Measurements from ENCODE around the gene DNTTIP2. TPM values are rescaled to one million over a fixed set of nuclear protein-coding genes. Genes with fewer than 3 reads are reported as not detected.

DNTTIP2 gene
- total RNA-seq, 1 experiment from 2014 or later: 39.9 TPM

GRCh38 chr1:93906480-93906879 lies 27.5 kb upstream of the DNTTIP2 start:
- no peak for DNase-seq
- H3K4me3 ChIP-seq (ENCODE audit: low read depth, low read length): no peak overlapping the region
- Mint-ChIP-seq H3K4me3 (ENCODE audit: unreplicated experiment) (no peak overlapping the region), H3K27me3 (ENCODE audit: insufficient read depth, unreplicated experiment) (no peaks in the 10 kb centered on the region), H3K9me3 (ENCODE audit: unreplicated experiment) (no peaks in the 10 kb centered on the region), H3K36me3 (ENCODE audit: insufficient read depth, unreplicated experiment) (no peaks in the 10 kb centered on the region), H3K27ac (ENCODE audit: unreplicated experiment) (no peak overlapping the region), H3K4me1 (ENCODE audit: low read depth, unreplicated experiment) (no peaks in the 10 kb centered on the region)
- H3K36me3 ChIP-seq (ENCODE audit: control insufficient read depth, insufficient read depth, low read length): no peaks in the 10 kb centered on the region
- CTCF ChIA-PET: no interaction called here
- no peaks in the 10 kb centered on the region for H3K4me1 ChIP-seq
- no peaks in the 10 kb centered on the region for H3K27me3 ChIP-seq (replicated peaks; ENCODE audit: control insufficient read depth, insufficient read depth, low read length)
- H3K9me3 ChIP-seq: no peaks in the 10 kb centered on the region
- no TSS peak for BruUV-seq (replicated peaks)
- POLR2A ChIA-PET: no interaction called here
- TF ChIP-seq CTCF (IDR thresholded peaks at IDR 0.05; ENCODE audit: insufficient read depth in 1 of 2, low read depth in 1 of 2, low read length in 1 of 2, severe bottlenecking in 1 of 2, unreplicated experiment in 1 of 2): no peak
- intact Hi-C loops (cut with micrococcal nuclease; ENCODE audit: unreplicated experiment): loop anchor here (2.0 kb wide), 1 partner anchor 60 kb away; no protein-coding TSS in a partner anchor

- no peaks in the 10 kb centered on the region for H3K27me3 ChIP-seq (replicated peaks; ENCODE audit: control insufficient read depth, insufficient read depth, low read length)
- ChIA-PET POLR2A (no interaction called here), CTCF (no interaction called here)
- no peaks in the 10 kb centered on the region for H3K27me3 Mint-ChIP-seq (ENCODE audit: insufficient read depth, unreplicated experiment)
- H3K9me3 ChIP-seq: no peaks in the 10 kb centered on the region
- no peaks in the 10 kb centered on the region for H3K4me1 ChIP-seq
- H3K9me3 Mint-ChIP-seq (ENCODE audit: unreplicated experiment): no peaks in the 10 kb centered on the region
- no peak for DNase-seq
- H3K36me3 ChIP-seq (ENCODE audit: control insufficient read depth, insufficient read depth, low read length): no peaks in the 10 kb centered on the region
- intact Hi-C loops (cut with micrococcal nuclease; ENCODE audit: unreplicated experiment): loop anchor here (2.0 kb wide), 1 partner anchor 59 kb away; no protein-coding TSS in a partner anchor
- no peaks in the 10 kb centered on the region for H3K36me3 Mint-ChIP-seq (ENCODE audit: insufficient read depth, unreplicated experiment)
- H3K4me3 Mint-ChIP-seq (ENCODE audit: unreplicated experiment): no peak overlapping the region
- no peak for TF ChIP-seq CTCF (IDR thresholded peaks at IDR 0.05; ENCODE audit: insufficient read depth in 1 of 2, low read depth in 1 of 2, low read length in 1 of 2, severe bottlenecking in 1 of 2, unreplicated experiment in 1 of 2)
- no peak overlapping the region for H3K27ac Mint-ChIP-seq (ENCODE audit: unreplicated experiment)
- BruUV-seq (replicated peaks): no TSS peak
- H3K4me1 Mint-ChIP-seq (ENCODE audit: low read depth, unreplicated experiment): no peaks in the 10 kb centered on the region
- H3K4me3 ChIP-seq (ENCODE audit: low read depth, low read length): no peak overlapping the region
Observed at GRCh38 chr1:93905734-93906133, 26.7 kb upstream of the DNTTIP2 start.

- no peaks in the 10 kb centered on the region for H3K27me3 ChIP-seq (replicated peaks; ENCODE audit: control insufficient read depth, insufficient read depth, low read length)
- no peak overlapping the region for H3K4me3 ChIP-seq (ENCODE audit: low read depth, low read length)
Observed at GRCh38 chr1:93905051-93905450, 26.0 kb upstream of the DNTTIP2 start.

More at GRCh38 chr1:93905051-93905450, 26.0 kb upstream of the DNTTIP2 start:
- Histone ChIP-seq H3K4me1 (no peaks in the 10 kb centered on the region), H3K36me3 (ENCODE audit: control insufficient read depth, insufficient read depth, low read length) (no peaks in the 10 kb centered on the region), H3K9me3 (no peaks in the 10 kb centered on the region)
- intact Hi-C loops (cut with micrococcal nuclease; ENCODE audit: unreplicated experiment): no loop called here
- Mint-ChIP-seq H3K4me1 (ENCODE audit: low read depth, unreplicated experiment) (no peaks in the 10 kb centered on the region), H3K9me3 (ENCODE audit: unreplicated experiment) (no peaks in the 10 kb centered on the region), H3K27ac (ENCODE audit: unreplicated experiment) (no peak overlapping the region), H3K4me3 (ENCODE audit: unreplicated experiment) (no peak overlapping the region), H3K27me3 (ENCODE audit: insufficient read depth, unreplicated experiment) (no peaks in the 10 kb centered on the region), H3K36me3 (ENCODE audit: insufficient read depth, unreplicated experiment) (no peaks in the 10 kb centered on the region)
- DNase-seq: no peak
- no peak for TF ChIP-seq CTCF (IDR thresholded peaks at IDR 0.05; ENCODE audit: insufficient read depth in 1 of 2, low read depth in 1 of 2, low read length in 1 of 2, severe bottlenecking in 1 of 2, unreplicated experiment in 1 of 2)
- no TSS peak for BruUV-seq (replicated peaks)
- ChIA-PET POLR2A (no interaction called here), CTCF (no interaction called here)

Data from Caco-2 (cell line).